Islet of Langerhans (tissue), 1 donor: ENCODE data around the gene RNF144B.
"Not testable (repeated sequence)": the region's sequence is repeated elsewhere in the genome, so short reads cannot be mapped to it uniquely, and the experiment has no call there.

Source experiments
- FAIRE-seq: peaks from one replicate; lab custom pipeline; 2011; peaks lifted over from hg19 to GRCh38; lab: Jason Lieb, UNC

Gene RNF144B

DNA sequence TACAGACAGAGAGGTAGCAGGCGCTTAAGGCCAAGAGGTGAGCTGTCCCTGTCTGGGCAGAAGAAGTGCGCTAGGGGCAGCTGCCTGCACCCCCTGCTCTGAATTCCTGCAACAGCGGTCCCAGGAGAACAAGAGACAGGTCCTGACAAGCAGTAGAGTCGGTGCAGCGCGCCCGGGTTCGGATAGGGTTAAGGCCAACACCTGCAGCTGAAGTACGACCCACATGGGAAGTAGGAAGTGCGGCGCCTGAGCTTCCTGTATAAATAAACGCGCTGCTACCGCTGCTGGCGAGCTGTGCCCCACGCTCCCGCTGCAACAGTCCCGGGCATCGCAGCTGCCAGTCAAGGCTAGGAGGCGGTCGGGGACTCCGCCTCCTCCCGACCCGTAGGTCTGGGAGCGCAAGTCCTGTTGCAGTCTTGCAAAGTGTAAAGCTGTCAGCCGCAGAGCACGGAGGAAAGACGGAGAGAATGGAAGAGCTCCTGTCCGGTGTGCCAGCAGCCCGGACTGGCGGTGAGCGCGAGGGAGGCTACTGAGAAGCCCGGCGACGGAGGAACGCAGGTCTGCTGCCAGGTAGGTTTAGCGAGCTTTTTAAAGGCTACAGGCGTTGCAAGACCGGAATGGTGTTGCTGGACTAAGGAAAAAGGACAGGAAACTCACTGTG lies at the start of gene RNF144B:
RNF144B (plus strand) TSS at position 290 of the 661 bp plus-strand sequence. CDS start 12,185 bp downstream, outside the sequence.
- no peak for FAIRE-seq

DNA sequence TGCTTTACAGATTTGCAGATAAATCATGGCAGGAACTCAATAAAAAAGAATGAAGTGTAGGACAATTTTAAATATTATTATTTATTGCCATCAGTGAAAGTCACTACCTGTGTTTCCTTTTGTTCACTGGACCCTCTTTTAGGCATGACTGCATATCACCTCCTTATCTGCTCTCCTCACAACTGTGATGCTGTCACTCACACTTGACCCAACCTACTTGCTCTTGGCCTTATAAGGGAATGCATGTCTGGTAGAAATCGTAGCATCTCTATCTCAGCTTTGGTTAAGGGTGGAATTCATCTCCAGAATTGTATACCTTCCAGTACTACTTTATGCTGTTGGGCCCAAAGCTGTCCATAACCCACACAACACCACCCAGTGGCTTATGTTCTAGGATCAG lies 47.6 kb upstream of the RNF144B start:
- no peak for FAIRE-seq

DNA sequence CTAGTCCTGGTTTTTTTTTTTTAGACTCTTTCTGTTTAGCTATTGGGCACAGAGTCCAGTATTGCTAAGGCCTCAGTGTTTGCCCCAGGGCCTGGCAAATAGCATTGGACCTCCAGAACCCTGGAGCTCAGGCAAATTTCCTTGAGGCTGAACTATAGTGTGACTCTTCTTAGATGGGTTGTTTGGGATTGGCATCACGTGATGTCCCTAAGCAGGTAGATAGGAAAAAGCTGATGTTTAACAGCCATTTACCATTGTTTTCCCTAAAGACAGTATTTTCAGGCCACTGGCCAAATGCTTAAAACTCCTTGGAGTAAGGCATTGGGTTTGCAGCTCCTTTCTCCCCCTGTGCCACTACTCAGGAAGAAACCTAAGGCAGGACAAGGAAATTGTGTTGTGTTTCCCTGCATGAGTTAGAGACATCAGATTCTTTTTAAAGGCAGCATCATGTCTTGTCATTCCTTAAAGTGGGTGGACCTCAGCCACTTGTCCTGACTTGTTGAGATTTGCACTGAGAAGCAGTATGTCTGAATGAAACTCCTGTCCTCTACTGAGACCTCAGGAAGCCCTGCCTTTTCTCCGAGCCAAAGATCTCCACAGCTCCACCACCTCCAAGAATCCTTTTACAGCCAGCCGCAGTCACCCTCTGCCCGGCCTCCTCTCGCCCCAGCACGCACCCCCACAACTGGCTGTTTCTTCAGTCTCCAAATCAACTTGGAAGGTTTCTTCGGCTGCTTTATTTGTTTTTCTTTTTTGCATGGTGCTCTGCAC lies 46.2 kb upstream of the RNF144B start:
- no peak for FAIRE-seq

DNA sequence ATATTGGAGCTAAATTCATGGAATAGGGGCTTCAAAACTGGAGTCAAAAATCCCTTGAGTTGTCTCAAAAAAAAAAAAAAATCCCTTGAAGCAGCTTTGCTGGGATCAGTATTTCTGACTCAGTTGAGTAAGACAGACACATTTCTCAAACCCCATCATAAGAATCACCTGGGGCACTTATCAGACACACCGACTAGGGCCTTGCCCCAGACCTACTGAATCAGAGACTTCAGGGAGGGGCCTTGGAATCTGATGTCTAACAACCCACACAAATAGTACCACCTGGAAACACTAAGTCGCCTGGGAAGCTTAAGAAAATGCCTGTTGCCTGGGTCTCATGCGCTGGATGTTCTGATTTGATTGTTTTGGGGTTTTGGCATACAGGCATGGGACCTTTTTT lies 44.9 kb upstream of the RNF144B start:
- no peak for FAIRE-seq

- FAIRE-seq: no peak
Measured at GRCh38 chr6:18343741-18344140, 43.4 kb upstream of the RNF144B start.

GRCh38 chr6:18347021-18347577 lies 40.1 kb upstream of the RNF144B start:
- FAIRE-seq: no peak

DNA sequence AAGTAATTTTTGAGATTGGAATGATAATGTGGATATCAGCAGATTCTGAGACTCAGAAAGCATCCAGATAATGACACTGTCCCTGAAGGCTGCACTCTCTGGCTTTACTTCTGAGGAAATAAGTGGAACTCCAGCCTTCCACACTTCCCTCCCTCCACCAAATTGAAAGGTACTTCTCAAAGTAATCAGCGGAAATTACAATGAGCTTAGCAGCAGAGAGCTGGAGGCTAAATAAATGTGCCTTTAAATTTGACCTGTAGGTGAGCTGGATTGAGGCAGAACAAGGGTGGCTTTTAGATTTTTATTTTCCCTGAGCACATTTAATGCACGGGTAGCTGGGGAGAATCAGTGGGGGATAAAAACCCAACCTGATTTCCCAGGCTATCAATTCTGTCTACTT lies 39.3 kb upstream of the RNF144B start:
- FAIRE-seq: no peak

DNA sequence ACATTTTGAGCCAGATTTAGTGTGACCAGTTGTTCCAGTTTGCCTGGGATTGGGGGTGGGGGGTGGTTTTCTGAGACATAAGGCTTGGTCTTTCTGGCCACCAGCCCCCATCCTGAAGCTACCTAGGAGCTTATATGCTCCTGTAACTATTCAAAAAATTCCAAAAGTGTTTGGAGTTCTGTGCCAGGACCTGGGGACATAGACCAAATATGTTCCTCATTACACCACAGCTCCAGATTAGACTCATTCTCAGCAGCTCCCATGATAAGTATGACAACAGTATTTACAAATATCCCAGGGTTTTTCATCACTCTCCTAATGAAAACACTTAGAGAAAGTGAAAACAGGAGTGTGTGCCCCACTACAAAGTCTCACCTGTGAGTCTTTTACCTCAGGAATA lies 37.8 kb upstream of the RNF144B start:
- no peak for FAIRE-seq

- no peak for FAIRE-seq
Measured at GRCh38 chr6:18350271-18350670, 36.9 kb upstream of the RNF144B start.

DNA sequence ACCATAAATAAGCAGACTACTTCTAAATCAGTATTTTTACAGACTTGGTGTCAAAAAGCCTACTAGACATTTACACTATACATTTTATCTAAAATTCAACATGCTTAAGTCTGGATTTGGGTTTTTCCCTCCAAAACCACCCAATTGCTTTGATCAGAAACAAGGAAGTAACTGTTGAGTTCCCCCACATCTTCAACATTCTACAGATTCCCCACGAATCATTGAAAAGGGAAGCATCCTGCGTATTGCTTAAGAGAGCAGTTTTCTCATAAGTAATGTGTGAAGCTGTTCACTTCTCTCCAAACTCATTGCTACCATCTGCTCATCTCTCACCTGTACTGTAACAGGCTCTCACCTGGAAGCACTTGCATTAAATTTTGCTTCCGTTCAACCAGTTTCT lies 36.4 kb upstream of the RNF144B start:
- FAIRE-seq: no peak

- no peak for FAIRE-seq
Measured at GRCh38 chr6:18352001-18352400, 35.1 kb upstream of the RNF144B start.

GRCh38 chr6:18352842-18353241 lies 34.3 kb upstream of the RNF144B start:
- no peak for FAIRE-seq

DNA sequence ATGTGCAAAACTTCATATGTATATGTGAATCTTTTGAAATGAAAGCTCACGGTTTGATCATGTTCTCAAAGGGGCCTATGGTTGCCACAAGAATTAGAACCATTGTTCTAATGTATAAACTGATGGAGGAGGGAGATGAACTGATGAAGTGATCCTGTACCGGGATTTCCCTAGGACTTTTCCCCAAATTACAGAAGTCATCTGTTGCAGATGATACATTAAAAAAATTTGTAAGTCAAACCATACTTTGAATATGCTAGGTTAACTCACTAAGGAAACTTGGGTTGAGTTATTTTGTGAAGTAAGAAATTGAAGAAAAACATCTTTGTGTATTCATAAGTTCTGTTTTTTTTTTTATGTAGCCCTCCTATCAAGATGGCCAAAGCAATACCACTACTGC lies 33.9 kb upstream of the RNF144B start:
- FAIRE-seq: no peak

DNA sequence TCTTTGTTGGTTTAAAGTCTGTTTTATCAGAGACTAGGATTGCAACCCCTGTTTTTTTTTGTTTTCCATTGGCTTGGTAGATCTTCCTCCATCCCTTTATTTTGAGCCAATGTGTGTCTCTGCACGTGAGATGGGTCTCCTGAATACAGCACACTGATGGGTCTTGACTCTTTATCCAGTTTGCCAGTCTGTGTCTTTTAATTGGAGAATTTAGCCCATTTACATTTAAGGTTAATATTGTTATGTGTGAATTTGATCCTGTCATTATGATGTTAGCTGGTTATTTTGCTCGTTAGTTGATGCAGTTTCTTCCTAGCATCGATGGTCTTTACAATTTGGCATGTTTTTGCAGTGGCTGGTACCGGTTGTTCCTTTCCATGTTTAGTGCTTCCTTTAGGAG lies 29.6 kb upstream of the RNF144B start:
- not testable (repeated sequence) for FAIRE-seq

DNA sequence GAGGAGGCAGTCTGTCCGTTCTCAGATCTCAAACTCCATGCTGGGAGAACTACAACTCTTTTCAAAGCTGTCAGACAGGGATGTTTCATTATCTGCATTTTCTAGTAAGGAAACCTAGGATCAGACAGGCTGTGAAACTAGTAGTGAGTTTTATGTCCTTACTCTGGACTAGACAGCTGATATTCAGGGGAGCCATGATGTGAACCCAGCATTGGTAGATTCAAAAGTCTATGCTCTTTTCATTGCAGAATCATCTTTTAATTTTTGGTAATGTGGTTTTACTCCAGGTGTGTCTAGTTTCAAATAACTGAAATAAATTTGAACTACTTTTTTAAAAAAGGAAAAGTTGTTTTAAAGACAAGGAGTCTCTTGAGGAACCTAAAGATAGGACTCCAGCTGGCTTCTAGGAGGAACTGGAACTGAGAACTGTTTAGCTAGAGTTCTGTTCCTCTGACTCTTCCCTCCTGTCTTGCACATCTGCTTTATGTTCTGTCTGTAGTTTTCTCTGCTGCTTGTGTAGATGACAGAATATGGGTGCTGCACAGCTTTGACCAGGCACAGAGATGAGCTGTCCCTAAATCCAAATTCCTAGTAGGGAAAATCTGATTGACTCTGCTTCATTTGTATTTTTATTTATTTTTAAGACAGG lies 27.8 kb upstream of the RNF144B start:
- FAIRE-seq: no peak

GRCh38 chr6:18360188-18360587 lies 27.0 kb upstream of the RNF144B start:
- FAIRE-seq: no peak

DNA sequence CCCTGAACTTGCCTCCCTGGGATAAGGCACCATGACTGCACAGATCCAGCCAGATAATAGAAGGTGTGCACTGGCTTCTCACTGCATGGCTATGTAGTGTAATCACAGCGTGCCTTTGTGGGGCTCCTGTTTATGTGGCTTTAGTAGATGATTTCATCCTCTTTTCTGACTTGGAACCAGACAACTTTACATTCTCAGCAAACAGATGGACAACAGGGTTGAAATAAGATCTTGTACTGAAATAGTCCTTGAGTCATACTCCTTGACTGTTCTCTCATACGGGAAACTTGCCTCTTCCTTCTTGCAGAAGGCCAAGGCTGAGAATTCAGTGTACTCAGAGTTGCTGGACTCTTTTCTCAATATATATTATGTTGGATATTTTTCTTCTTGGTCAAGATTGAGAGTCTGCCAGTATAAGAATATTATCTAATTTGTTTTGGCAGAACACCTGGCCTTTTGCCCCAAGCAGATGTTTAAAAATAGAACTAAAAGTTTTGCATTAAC lies 25.0 kb upstream of the RNF144B start:
- FAIRE-seq: no peak

DNA sequence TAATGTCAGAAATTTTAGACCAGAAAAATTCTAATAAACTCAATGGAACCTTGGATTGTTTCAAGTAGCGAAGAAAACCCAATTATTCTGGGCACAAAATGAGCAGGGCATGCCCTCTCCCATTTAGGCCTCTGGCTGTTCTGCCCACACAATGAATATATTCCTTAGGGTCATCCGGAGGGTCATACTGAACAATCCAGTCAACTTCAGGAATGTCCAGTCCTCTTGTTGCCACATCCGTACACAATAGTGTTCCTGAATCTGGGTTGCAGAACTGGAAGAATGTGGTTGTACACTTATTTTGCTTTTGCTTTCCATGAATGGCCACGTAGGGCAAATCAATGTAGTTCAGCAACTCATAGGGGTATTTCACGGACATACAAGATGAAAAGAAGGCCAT lies 23.4 kb upstream of the RNF144B start:
- no peak for FAIRE-seq

- FAIRE-seq: not testable (repeated sequence)
Measured at GRCh38 chr6:18364561-18364960, 22.6 kb upstream of the RNF144B start.

- no peak for FAIRE-seq
Measured at GRCh38 chr6:18367371-18367770, 19.8 kb upstream of the RNF144B start.

- no peak for FAIRE-seq
Measured at GRCh38 chr6:18368277-18369105, 18.7 kb upstream of the RNF144B start.

DNA sequence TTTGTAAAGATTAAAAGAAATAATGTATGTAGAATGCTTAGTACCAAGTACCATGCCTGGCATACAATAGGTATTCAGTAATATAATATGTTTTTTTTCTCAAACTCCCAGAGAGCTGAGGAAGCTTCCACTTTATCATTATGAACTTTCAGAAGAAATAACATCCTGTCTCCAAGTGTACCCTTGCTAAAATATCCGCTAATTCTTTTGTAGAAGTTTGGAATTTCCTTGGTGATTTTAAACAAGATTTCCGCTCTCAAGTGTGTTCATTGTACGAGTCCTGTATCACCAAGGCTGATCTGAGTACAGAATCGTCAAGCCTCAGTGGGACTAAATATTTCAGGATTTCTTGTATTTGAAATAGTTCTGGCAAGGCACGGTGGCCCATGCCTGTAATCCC lies 16.1 kb upstream of the RNF144B start:
- no peak for FAIRE-seq
